Epithelial cell of esophagus (primary cell): Measurements from ENCODE around the gene RSPRY1.
A peak's percentile ranks its signal among the peaks of the same experiment; 100 is the strongest.

Experiments used
- DNase-seq: peaks from one replicate; pipeline ENCODE4 v3.0.0; 2010; ENCODE audit warnings: low read depth
- H3K4me3 ChIP-seq: 2 replicates; pipeline ENCODE4 v1.5.1; 2011; ENCODE audit warnings: mild to moderate bottlenecking, low read length, control low read depth
- CTCF ChIP-seq: IDR thresholded peaks from 2 replicates; pipeline ENCODE4 v1.5.1; 2011; ENCODE audit warnings: low read depth, mild to moderate bottlenecking, low read length, control low read depth, inconsistent platforms; ENCODE audit not compliant: insufficient read depth; ENCODE audit errors: missing control alignments

Gene RSPRY1

GRCh38 chr16:57175896-57176295 is 10.2 kb upstream of the RSPRY1 start:
- no peak for TF ChIP-seq CTCF
- DNase-seq: no peak
- H3K4me3 ChIP-seq: no peak overlapping the region

DNA sequence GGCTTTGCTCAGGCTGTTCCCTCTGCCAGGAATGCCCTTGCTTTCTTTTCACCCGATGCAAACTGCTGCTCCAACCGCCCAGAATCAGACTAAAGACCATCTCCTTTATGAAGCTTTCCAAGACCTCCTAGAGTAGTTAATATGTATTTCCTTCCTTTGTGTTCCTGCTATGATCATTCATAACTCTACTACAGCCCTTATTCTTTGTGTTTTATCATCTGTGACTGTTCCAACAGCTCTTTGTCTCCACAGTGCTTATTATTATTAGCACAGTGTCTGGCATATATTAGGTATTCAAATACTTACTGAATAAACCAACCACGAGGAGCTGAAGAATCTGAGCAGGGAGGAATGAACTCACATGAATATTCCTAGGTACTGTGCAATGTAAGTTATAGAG is 7.9 kb upstream of the RSPRY1 start:
- H3K4me3 ChIP-seq: no peak overlapping the region
- no peak for DNase-seq
- TF ChIP-seq CTCF: no peak

- no peak overlapping the region for H3K4me3 ChIP-seq
- DNase-seq: peak; percentile 21
- no peak for TF ChIP-seq CTCF
These were observed 7.3 kb upstream of the RSPRY1 start for GRCh38 chr16:57178793-57179212.

GRCh38 chr16:57179215-57179828 is 6.8 kb upstream of the RSPRY1 start:
- DNase-seq: no peak
- no peak overlapping the region for H3K4me3 ChIP-seq
- no peak for TF ChIP-seq CTCF

- DNase-seq: no peak
- no peak overlapping the region for H3K4me3 ChIP-seq
- TF ChIP-seq CTCF: no peak
These were observed 2.0 kb upstream of the RSPRY1 start for GRCh38 chr16:57184113-57184512.

- DNase-seq: no peak
- H3K4me3 ChIP-seq: peak overlapping the region; percentile 94
- TF ChIP-seq CTCF: no peak
These were observed 1.2 kb upstream of the RSPRY1 start for GRCh38 chr16:57184887-57185445.

GRCh38 chr16:57185446-57185944 is 634 bp upstream of the RSPRY1 start:
- H3K4me3 ChIP-seq: peak overlapping the region; percentile 94
- TF ChIP-seq CTCF: no peak
- peak; percentile 81 for DNase-seq
